ENCODE measurements around the gene SHANK3.

SHANK3 gene

GRCh38 chr22:50702821-50703725, 30.4 kb downstream of the SHANK3 start:
- Histone ChIP-seq H3K27ac (ENCODE audit: low read length) (no peak overlapping the region), H3K4me3 (ENCODE audit: low read depth in 1 of 2, low read length in 2 of 2) (no peak overlapping the region), H3K9me3 (ENCODE audit: control insufficient read depth in 1 of 2, low read length in 2 of 2) (no peaks in the 10 kb centered on the region), H3K4me1 (ENCODE audit: control insufficient read depth in 1 of 2, insufficient read depth in 2 of 2, low read length in 2 of 2) (peaks cover 0 to 10% of the 10 kb centered on the region in 2 donors), H3K27me3 (ENCODE audit: low read depth, low read length) (no peaks in the 10 kb centered on the region), H3K36me3 (ENCODE audit: control insufficient read depth in 1 of 2, insufficient read depth in 2 of 2, low read length in 2 of 2) (peaks cover 0 to 9% of the 10 kb centered on the region in 2 donors)

GRCh38 chr22:50703726-50704509, 31.3 kb downstream of the SHANK3 start:
- Histone ChIP-seq H3K4me1 (ENCODE audit: control insufficient read depth in 1 of 2, insufficient read depth in 2 of 2, low read length in 2 of 2) (peaks cover 0 to 7% of the 10 kb centered on the region in 2 donors), H3K9me3 (ENCODE audit: control insufficient read depth in 1 of 2, low read length in 2 of 2) (no peaks in the 10 kb centered on the region), H3K36me3 (ENCODE audit: control insufficient read depth in 1 of 2, insufficient read depth in 2 of 2, low read length in 2 of 2) (peaks cover 0 to 9% of the 10 kb centered on the region in 2 donors), H3K27me3 (ENCODE audit: low read depth, low read length) (no peaks in the 10 kb centered on the region), H3K27ac (ENCODE audit: low read length) (no peak overlapping the region), H3K4me3 (ENCODE audit: low read depth in 1 of 2, low read length in 2 of 2) (no peak overlapping the region)

- peaks cover 0 to 7% of the 10 kb centered on the region in 2 donors for H3K4me1 ChIP-seq (ENCODE audit: control insufficient read depth in 1 of 2, insufficient read depth in 2 of 2, low read length in 2 of 2)
- no peaks in the 10 kb centered on the region for H3K27me3 ChIP-seq (ENCODE audit: low read depth, low read length)
- H3K9me3 ChIP-seq (ENCODE audit: control insufficient read depth in 1 of 2, low read length in 2 of 2): no peaks in the 10 kb centered on the region
- H3K27ac ChIP-seq (ENCODE audit: low read length): no peak overlapping the region
- no peak overlapping the region for H3K4me3 ChIP-seq (ENCODE audit: low read depth in 1 of 2, low read length in 2 of 2)
- H3K36me3 ChIP-seq (ENCODE audit: control insufficient read depth in 1 of 2, insufficient read depth in 2 of 2, low read length in 2 of 2): peaks cover 0 to 9% of the 10 kb centered on the region in 2 donors
Observed at GRCh38 chr22:50704510-50705218, 32.0 kb downstream of the SHANK3 start.

GRCh38 chr22:50705219-50705691, 32.6 kb downstream of the SHANK3 start:
- peaks cover 0 to 9% of the 10 kb centered on the region in 2 donors for H3K36me3 ChIP-seq (ENCODE audit: control insufficient read depth in 1 of 2, insufficient read depth in 2 of 2, low read length in 2 of 2)
- peaks cover 0 to 7% of the 10 kb centered on the region in 2 donors for H3K4me1 ChIP-seq (ENCODE audit: control insufficient read depth in 1 of 2, insufficient read depth in 2 of 2, low read length in 2 of 2)
- H3K4me3 ChIP-seq (ENCODE audit: low read depth in 1 of 2, low read length in 2 of 2): no peak overlapping the region
- H3K27ac ChIP-seq (ENCODE audit: low read length): no peak overlapping the region
- H3K27me3 ChIP-seq (ENCODE audit: low read depth, low read length): no peaks in the 10 kb centered on the region
- H3K9me3 ChIP-seq (ENCODE audit: control insufficient read depth in 1 of 2, low read length in 2 of 2): no peaks in the 10 kb centered on the region

- Histone ChIP-seq H3K4me1 (ENCODE audit: control insufficient read depth in 1 of 2, insufficient read depth in 2 of 2, low read length in 2 of 2) (peaks cover 0 to 7% of the 10 kb centered on the region in 2 donors), H3K4me3 (ENCODE audit: low read depth in 1 of 2, low read length in 2 of 2) (no peak overlapping the region), H3K9me3 (ENCODE audit: control insufficient read depth in 1 of 2, low read length in 2 of 2) (no peaks in the 10 kb centered on the region), H3K36me3 (ENCODE audit: control insufficient read depth in 1 of 2, insufficient read depth in 2 of 2, low read length in 2 of 2) (peaks cover 0 to 9% of the 10 kb centered on the region in 2 donors), H3K27me3 (ENCODE audit: low read depth, low read length) (no peaks in the 10 kb centered on the region), H3K27ac (ENCODE audit: low read length) (no peak overlapping the region)
Observed at GRCh38 chr22:50705851-50706351, 33.3 kb downstream of the SHANK3 start.

GRCh38 chr22:50706481-50707125, 34.0 kb downstream of the SHANK3 start:
- H3K27ac ChIP-seq (ENCODE audit: low read length): no peak overlapping the region
- H3K36me3 ChIP-seq (ENCODE audit: control insufficient read depth in 1 of 2, insufficient read depth in 2 of 2, low read length in 2 of 2): peaks cover 0 to 9% of the 10 kb centered on the region in 2 donors
- H3K4me1 ChIP-seq (ENCODE audit: control insufficient read depth in 1 of 2, insufficient read depth in 2 of 2, low read length in 2 of 2): peaks cover 0 to 7% of the 10 kb centered on the region in 2 donors
- no peaks in the 10 kb centered on the region for H3K9me3 ChIP-seq (ENCODE audit: control insufficient read depth in 1 of 2, low read length in 2 of 2)
- H3K27me3 ChIP-seq (ENCODE audit: low read depth, low read length): no peaks in the 10 kb centered on the region
- H3K4me3 ChIP-seq (ENCODE audit: low read depth in 1 of 2, low read length in 2 of 2): no peak overlapping the region

- Histone ChIP-seq H3K36me3 (ENCODE audit: control insufficient read depth in 1 of 2, insufficient read depth in 2 of 2, low read length in 2 of 2) (peaks cover 0 to 9% of the 10 kb centered on the region in 2 donors), H3K4me1 (ENCODE audit: control insufficient read depth in 1 of 2, insufficient read depth in 2 of 2, low read length in 2 of 2) (peaks cover 0 to 7% of the 10 kb centered on the region in 2 donors), H3K4me3 (ENCODE audit: low read depth in 1 of 2, low read length in 2 of 2) (no peak overlapping the region), H3K27ac (ENCODE audit: low read length) (no peak overlapping the region), H3K9me3 (ENCODE audit: control insufficient read depth in 1 of 2, low read length in 2 of 2) (no peaks in the 10 kb centered on the region), H3K27me3 (ENCODE audit: low read depth, low read length) (no peaks in the 10 kb centered on the region)
Observed at GRCh38 chr22:50708474-50708873, 35.9 kb downstream of the SHANK3 start.

GRCh38 chr22:50708996-50709395, 36.4 kb downstream of the SHANK3 start:
- peaks cover 0 to 7% of the 10 kb centered on the region in 2 donors for H3K4me1 ChIP-seq (ENCODE audit: control insufficient read depth in 1 of 2, insufficient read depth in 2 of 2, low read length in 2 of 2)
- H3K4me3 ChIP-seq (ENCODE audit: low read depth in 1 of 2, low read length in 2 of 2): no peak overlapping the region
- H3K36me3 ChIP-seq (ENCODE audit: control insufficient read depth in 1 of 2, insufficient read depth in 2 of 2, low read length in 2 of 2): peaks cover 0 to 7% of the 10 kb centered on the region in 2 donors
- H3K27ac ChIP-seq (ENCODE audit: low read length): no peak overlapping the region
- H3K27me3 ChIP-seq (ENCODE audit: low read depth, low read length): no peaks in the 10 kb centered on the region
- no peaks in the 10 kb centered on the region for H3K9me3 ChIP-seq (ENCODE audit: control insufficient read depth in 1 of 2, low read length in 2 of 2)

GRCh38 chr22:50710221-50710620, 37.6 kb downstream of the SHANK3 start:
- Histone ChIP-seq H3K27ac (ENCODE audit: low read length) (no peak overlapping the region), H3K9me3 (ENCODE audit: control insufficient read depth in 1 of 2, low read length in 2 of 2) (no peaks in the 10 kb centered on the region), H3K27me3 (ENCODE audit: low read depth, low read length) (no peaks in the 10 kb centered on the region), H3K4me1 (ENCODE audit: control insufficient read depth in 1 of 2, insufficient read depth in 2 of 2, low read length in 2 of 2) (peaks cover 0 to 4% of the 10 kb centered on the region in 2 donors), H3K4me3 (ENCODE audit: low read depth in 1 of 2, low read length in 2 of 2) (no peak overlapping the region), H3K36me3 (ENCODE audit: control insufficient read depth in 1 of 2, insufficient read depth in 2 of 2, low read length in 2 of 2) (no peaks in the 10 kb centered on the region)

- H3K4me1 ChIP-seq (ENCODE audit: control insufficient read depth in 1 of 2, insufficient read depth in 2 of 2, low read length in 2 of 2): no peaks in the 10 kb centered on the region
- H3K27me3 ChIP-seq (ENCODE audit: low read depth, low read length): no peaks in the 10 kb centered on the region
- H3K27ac ChIP-seq (ENCODE audit: low read length): no peak overlapping the region
- H3K9me3 ChIP-seq (ENCODE audit: control insufficient read depth in 1 of 2, low read length in 2 of 2): no peaks in the 10 kb centered on the region
- H3K36me3 ChIP-seq (ENCODE audit: control insufficient read depth in 1 of 2, insufficient read depth in 2 of 2, low read length in 2 of 2): no peaks in the 10 kb centered on the region
- H3K4me3 ChIP-seq (ENCODE audit: low read depth in 1 of 2, low read length in 2 of 2): no peak overlapping the region
Observed at GRCh38 chr22:50710886-50711285, 38.3 kb downstream of the SHANK3 start.
